Vagina (tissue), 2 donors: ENCODE measurements around the gene TOX2. TPM values are rescaled to one million over a fixed set of nuclear protein-coding genes. Genes with fewer than 3 reads are reported as not detected.

Source experiments
- DNase-seq, 2 donors: peaks; one replicate each; pipeline ENCODE4 v3.0.0-alpha.2; 2017; ENCODE audit errors: extremely low spot score in 2 of 2
- H3K27ac ChIP-seq: fragments of 200-600 bp; sonication (generic); one replicate; pipeline ENCODE4 v1.5.1; 2019
- H3K27me3 ChIP-seq: fragments of 200-600 bp; sonication (generic); one replicate; pipeline ENCODE4 v1.5.1; 2019
- H3K36me3 ChIP-seq, 2 donors: fragments of 200-600 bp; sonication (generic); one replicate each; pipeline ENCODE4 v1.5.1; 2017 to 2019
- H3K4me1 ChIP-seq: fragments of 200-600 bp; sonication (generic); one replicate; pipeline ENCODE4 v1.5.1; 2019
- H3K4me3 ChIP-seq, 2 donors: fragments of 200-600 bp; sonication (generic); 1 replicate in 1 of 2; 2 replicates in 1 of 2; pipeline ENCODE4 v1.5.1; 2016 to 2019
- H3K9me3 ChIP-seq: fragments of 200-600 bp; sonication (generic); one replicate; pipeline ENCODE4 v1.5.1; 2019
- CTCF ChIP-seq, 3 experiments: fragments of 450-650 bp in 2 of 3; fragments of 200-600 bp in 1 of 3; sonication (generic) in 1 of 3; IDR thresholded peaks; one replicate each; pipeline ENCODE4 v1.5.1; 2017 to 2019; ENCODE audit warnings: antibody characterized with exemption in 3 of 3, mild to moderate bottlenecking in 2 of 3, moderate library complexity in 2 of 3
- POLR2A ChIP-seq, 2 donors: fragments of 450-650 bp; IDR thresholded peaks; one replicate each; pipeline ENCODE4 v1.6.1; 2017; ENCODE audit warnings: antibody characterized with exemption in 2 of 2, mild to moderate bottlenecking in 2 of 2, moderate library complexity in 2 of 2
- POLR2AphosphoS5 ChIP-seq, 2 donors: sonication (generic); formaldehyde crosslinking; IDR thresholded peaks; one replicate each; pipeline ENCODE4 v1.9.0; 2017; ENCODE audit warnings: antibody characterized with exemption in 2 of 2, mild to moderate bottlenecking in 2 of 2, low read depth in 1 of 2; ENCODE audit not compliant: insufficient read depth in 1 of 2
- intact Hi-C: fragments of 100-400 bp; cut with DNase I; formaldehyde crosslinking; loops from one replicate; pipeline ENCODE4 v1.15.1; 2023
- total RNA-seq: library from RNA; depleted of rRNA; stranded (reverse); fragments of >200 nt; gene quantifications from one replicate; pipeline ENCODE4 v1.2.3, GENCODE V29; 2016

Gene TOX2
- total RNA-seq, 1 donor from 2014 or later, result 5.2 TPM

DNA sequence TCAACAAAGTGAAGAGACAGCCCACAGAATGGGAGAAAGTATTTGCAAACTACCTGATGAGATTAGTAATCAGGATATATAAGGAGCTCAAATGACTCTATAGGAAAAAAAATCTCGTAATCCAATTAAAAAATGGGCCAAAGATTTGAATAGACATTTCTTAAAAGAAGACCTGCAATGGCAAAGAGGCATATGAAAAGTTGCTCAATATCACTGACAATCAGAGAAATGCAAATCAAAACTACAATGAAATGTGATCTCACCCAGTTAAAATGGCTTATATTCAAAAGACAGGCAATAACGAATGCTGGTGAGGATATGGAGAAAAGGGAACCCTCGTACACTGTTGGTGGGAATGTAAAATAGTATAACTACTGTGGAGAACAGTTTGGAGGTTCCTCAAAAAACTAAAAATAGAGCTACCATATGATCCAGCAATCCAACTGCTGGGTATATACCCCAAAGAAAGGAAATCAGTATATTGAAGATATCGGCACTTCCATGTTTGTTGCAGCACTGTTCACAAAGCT lies 65.0 kb downstream of the TOX2 start:
- H3K36me3 ChIP-seq, result no peaks in the 10 kb centered on the region
- no peak overlapping the region for H3K4me3 ChIP-seq
- no peak for DNase-seq
- intact Hi-C loops, result no loop called here
- no peak for TF ChIP-seq POLR2AphosphoS5 (IDR thresholded peaks at IDR 0.05; ENCODE audit: insufficient read depth in 1 of 2, low read depth in 1 of 2)
- H3K27ac ChIP-seq, result no peak overlapping the region
- no peaks in the 10 kb centered on the region for H3K27me3 ChIP-seq
- H3K4me1 ChIP-seq, result no peaks in the 10 kb centered on the region
- no peaks in the 10 kb centered on the region for H3K9me3 ChIP-seq

- H3K27ac ChIP-seq, result no peak overlapping the region
- H3K9me3 ChIP-seq, result no peaks in the 10 kb centered on the region
- H3K4me1 ChIP-seq, result no peaks in the 10 kb centered on the region
- DNase-seq, result peak in 1 of 2 donors; percentile 44
- TF ChIP-seq CTCF (IDR thresholded peaks at IDR 0.05) (no peak), POLR2A (IDR thresholded peaks at IDR 0.05) (no peak), POLR2AphosphoS5 (IDR thresholded peaks at IDR 0.05; ENCODE audit: insufficient read depth in 1 of 2, low read depth in 1 of 2) (no peak)
- intact Hi-C loops, result no loop called here
- H3K36me3 ChIP-seq, result no peaks in the 10 kb centered on the region
- H3K4me3 ChIP-seq, result no peak overlapping the region
- H3K27me3 ChIP-seq, result no peaks in the 10 kb centered on the region
Measured at GRCh38 chr20:43981540-43981939, 66.9 kb downstream of the TOX2 start.

GRCh38 chr20:43982016-43982415 lies 67.4 kb downstream of the TOX2 start:
- TF ChIP-seq CTCF (IDR thresholded peaks at IDR 0.05) (no peak), POLR2AphosphoS5 (IDR thresholded peaks at IDR 0.05; ENCODE audit: insufficient read depth in 1 of 2, low read depth in 1 of 2) (no peak), POLR2A (IDR thresholded peaks at IDR 0.05) (no peak)
- H3K9me3 ChIP-seq, result no peaks in the 10 kb centered on the region
- no peaks in the 10 kb centered on the region for H3K4me1 ChIP-seq
- H3K4me3 ChIP-seq, result no peak overlapping the region
- intact Hi-C loops, result no loop called here
- no peak for DNase-seq
- H3K27ac ChIP-seq, result no peak overlapping the region
- H3K36me3 ChIP-seq, result no peaks in the 10 kb centered on the region
- H3K27me3 ChIP-seq, result no peaks in the 10 kb centered on the region

DNA sequence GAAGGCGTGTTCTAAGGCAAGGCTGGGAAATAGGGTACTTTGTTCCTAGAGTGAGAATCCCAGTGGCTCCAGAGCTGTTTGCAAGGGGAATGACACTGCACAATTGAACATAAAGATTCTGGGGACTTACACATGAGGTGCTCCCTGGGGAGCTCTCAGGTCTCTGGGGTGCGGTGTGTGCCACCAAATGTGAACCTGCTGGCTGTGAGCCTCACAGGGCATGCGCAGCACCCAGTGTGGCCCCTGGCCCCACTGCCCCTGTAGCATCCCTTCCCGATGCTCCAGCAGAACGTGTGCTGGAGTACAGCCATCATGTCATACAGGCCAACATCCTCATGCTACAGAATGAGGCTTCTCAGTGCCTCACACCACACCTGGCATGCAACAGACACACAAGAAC lies 68.2 kb downstream of the TOX2 start:
- DNase-seq, result no peak
- intact Hi-C loops, result no loop called here
- Histone ChIP-seq H3K36me3 (no peaks in the 10 kb centered on the region), H3K9me3 (no peaks in the 10 kb centered on the region), H3K4me3 (no peak overlapping the region), H3K27me3 (no peaks in the 10 kb centered on the region), H3K4me1 (no peaks in the 10 kb centered on the region), H3K27ac (no peak overlapping the region)
- TF ChIP-seq POLR2A (IDR thresholded peaks at IDR 0.05), result no peak
- TF ChIP-seq POLR2AphosphoS5 (IDR thresholded peaks at IDR 0.05; ENCODE audit: insufficient read depth in 1 of 2, low read depth in 1 of 2), result no peak
- no peak for TF ChIP-seq CTCF (IDR thresholded peaks at IDR 0.05)

DNA sequence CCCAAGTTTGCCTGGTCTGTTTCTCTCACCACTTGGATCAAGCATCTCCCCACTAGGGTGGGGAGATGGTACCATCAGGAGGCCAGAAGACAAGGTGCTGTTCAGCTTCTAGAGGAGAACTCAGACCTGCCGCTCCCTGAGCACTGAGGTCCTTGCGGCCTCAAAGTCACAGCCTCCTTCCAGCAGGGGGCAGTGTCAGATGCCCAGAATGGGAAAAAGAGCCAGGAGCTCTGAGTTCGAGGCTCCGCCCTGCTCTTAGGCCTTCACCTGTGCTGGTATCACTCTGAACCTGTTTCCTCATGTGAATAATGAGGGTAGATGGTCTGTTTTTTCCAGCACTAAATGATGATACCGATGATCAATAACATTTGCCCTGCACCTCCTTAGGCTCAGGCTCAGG lies 68.7 kb downstream of the TOX2 start:
- no peaks in the 10 kb centered on the region for H3K27me3 ChIP-seq
- TF ChIP-seq CTCF (IDR thresholded peaks at IDR 0.05) (no peak), POLR2A (IDR thresholded peaks at IDR 0.05) (no peak), POLR2AphosphoS5 (IDR thresholded peaks at IDR 0.05; ENCODE audit: insufficient read depth in 1 of 2, low read depth in 1 of 2) (no peak)
- H3K36me3 ChIP-seq, result no peaks in the 10 kb centered on the region
- no peak for DNase-seq
- intact Hi-C loops, result no loop called here
- no peak overlapping the region for H3K27ac ChIP-seq
- H3K4me1 ChIP-seq, result no peaks in the 10 kb centered on the region
- H3K4me3 ChIP-seq, result no peak overlapping the region
- no peaks in the 10 kb centered on the region for H3K9me3 ChIP-seq
